Tongue (tissue), 3 donors: Measurements from ENCODE around the gene CAB39. TPM values are rescaled to one million over a fixed set of nuclear protein-coding genes. Genes with fewer than 3 reads are reported as not detected.

Experiments
- DNase-seq: peaks from one replicate; pipeline ENCODE4 v3.0.0-alpha.2; 2015
- small RNA-seq: library from RNA; depleted of rRNA; stranded (forward); fragments of <200 nt; gene quantifications from one replicate; pipeline ENCODE3, GENCODE V24; 2014; ENCODE audit warnings: low replicate concordance
- total RNA-seq: library from RNA; depleted of rRNA; stranded (reverse); fragments of >200 nt; gene quantifications from one replicate; pipeline ENCODE4 v1.2.3, GENCODE V29; 2014

The CAB39 gene
- total RNA-seq, 1 donor from 2014 or later, result 111 TPM

DNA sequence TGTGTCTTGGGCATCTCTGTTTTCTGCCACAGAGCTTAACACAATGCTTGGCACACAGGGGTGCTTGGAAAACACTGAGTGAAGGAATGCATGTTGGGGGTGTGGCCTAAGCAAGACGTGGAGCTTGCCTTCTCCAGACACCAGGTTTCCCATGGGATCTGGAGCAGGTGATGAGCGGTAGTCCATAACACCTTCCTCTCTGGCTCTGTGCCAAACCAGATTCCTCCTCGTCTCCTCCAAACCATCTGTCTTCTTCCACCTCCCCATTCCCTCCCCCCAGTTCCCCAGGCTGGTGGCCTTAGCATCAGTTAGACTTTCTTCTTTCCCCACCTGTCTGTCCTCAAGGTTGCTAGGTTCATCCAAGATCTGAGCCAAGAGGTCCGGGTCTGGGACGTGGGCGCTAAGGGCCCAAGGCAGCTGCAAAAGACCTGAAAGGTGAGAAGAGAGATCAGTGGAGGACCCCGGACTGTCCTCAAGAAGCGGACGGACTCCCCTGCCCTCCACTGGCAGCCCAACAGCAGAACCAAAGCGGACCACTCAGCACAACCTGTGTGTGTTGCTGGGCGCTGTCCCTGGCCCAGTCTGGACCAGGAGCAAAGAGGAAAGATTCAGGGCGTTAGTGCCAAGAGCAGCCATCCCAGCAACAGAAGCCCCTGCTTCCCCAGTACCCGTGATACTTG, 150.9 kb downstream of the CAB39 start:
- no peak for DNase-seq

DNA sequence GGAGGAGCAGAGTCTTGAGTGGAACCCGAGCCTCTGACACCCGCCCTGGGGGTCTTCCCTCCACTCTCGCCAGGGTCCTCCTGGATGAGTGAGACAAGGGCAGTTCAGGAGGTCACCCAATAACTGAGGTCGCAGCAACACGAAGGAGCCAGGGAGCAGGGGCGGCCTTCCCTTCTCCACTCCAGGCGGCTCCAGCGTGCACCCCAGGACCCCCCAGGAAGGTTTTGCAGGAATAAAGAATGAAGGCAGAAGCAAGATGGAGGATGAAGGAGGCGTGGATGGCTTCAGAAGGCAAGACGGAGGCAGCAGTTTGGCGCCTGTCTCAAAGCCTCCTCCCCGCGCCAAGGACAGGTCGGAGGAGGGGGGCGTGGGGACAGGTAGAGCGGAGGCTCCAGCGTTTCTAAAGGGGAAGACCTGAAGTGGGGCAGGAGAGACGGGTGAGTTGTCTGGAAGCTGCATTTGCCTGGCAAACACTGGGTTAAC, 151.5 kb downstream of the CAB39 start:
- no peak for DNase-seq

DNA sequence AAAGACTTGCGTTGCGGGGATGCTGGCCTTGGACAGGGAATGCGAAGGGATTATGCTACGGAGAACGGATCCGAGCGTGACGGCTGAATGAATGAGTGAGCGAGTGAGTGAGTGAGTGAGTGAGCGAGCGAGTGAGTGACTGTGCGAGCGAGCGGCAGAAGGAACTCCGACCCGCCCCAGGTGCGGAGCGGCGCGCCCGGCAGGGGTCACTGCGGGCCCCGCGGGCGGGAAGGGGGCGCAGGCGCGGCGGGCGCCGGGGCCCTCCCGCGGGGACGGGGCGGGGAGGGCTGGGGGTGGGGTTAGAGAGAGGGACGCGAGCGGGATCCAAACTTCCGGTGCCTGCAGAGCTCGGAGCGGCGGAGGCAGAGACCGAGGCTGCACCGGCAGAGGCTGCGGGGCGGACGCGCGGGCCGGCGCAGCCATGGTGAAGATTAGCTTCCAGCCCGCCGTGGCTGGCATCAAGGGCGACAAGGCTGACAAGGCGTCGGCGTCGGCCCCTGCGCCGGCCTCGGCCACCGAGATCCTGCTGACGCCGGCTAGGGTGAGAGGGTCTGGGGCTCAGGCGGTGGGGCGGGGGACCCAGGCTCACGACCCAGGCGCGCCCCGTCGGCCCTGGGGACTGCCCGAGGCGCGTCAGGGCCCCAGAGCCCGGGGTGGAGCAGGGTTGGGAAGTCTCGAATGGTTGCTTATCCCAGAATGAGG, 152.1 kb downstream of the CAB39 start, which contains the start of gene ITM2C:
ITM2C (plus strand) TSS at position 338 of the 702 bp plus-strand sequence; CDS start at position 422, 84 bp downstream.
- DNase-seq, result peak; percentile 88

DNA sequence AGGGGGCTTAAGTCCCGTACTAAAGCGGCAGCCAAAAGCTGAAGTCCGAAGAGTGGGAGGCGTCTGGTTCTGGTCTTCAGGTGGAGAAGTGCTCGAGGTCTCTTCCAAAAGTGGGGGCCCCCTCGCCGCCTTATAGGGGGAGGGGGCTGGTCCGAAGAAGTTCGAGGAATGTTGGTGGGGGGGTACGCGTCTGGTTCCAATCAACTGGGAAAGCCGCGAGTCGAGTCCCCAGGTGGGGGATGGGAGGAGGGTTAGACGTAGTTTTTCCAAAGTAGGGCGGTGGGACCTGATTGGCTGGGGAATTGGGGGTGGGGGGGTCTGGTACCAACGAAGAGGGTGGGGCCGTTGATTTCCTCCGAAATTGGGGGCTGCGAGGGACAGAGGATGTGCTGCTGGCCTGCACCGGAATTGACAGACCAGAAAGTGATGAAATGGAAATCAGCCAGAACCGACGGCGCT, 152.7 kb downstream of the CAB39 start:
- DNase-seq, result peak; percentile 66

DNA sequence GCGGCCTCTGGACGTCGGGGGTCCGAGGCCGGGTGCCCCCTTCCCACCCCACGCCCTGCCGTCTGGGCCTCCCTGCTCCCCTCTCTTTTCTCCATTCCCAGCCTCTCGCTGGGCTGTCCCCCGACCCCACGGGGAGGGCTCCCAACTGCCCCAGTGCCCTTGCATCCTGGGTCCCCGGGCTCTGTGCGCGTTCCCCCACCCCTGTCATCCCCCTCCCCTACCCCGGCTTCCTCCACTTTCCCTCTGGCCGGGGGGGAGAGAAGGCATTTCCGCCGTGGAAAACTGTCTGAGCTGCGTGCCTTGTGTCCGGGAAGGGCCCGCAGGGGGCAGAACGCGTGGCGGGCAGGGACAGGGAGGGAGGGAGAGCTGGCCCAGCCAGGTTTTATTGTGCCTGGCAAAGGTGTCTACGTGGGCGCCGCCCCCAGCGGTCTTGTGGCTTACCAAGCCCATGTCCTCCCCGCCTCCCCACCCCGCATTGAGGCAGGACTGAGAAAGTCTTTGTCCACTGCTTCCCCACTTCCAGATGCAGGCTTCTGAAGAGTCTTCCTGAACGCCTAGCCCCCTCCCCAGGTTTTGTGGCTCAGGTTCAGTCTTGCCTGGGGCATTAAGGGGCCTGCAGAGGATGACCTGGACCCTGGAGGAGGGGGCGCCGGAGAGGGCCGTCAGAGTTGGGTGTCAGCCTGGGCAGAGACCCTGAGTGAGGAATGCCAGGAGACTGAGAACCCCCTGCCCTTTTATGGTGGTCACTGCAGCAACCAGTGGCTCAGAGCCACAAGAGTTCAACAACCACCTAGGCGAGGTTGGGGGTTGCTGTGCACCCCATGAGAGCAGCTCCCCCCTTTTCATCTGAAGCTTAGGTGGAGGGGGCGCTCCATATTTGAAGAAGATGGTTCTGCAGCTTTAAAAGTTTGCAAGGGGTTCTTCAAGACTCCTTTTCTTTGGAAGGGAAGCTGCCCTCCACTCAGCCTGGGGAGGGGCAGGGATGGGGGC, 153.4 kb downstream of the CAB39 start:
- peak; percentile 61 for DNase-seq

DNA sequence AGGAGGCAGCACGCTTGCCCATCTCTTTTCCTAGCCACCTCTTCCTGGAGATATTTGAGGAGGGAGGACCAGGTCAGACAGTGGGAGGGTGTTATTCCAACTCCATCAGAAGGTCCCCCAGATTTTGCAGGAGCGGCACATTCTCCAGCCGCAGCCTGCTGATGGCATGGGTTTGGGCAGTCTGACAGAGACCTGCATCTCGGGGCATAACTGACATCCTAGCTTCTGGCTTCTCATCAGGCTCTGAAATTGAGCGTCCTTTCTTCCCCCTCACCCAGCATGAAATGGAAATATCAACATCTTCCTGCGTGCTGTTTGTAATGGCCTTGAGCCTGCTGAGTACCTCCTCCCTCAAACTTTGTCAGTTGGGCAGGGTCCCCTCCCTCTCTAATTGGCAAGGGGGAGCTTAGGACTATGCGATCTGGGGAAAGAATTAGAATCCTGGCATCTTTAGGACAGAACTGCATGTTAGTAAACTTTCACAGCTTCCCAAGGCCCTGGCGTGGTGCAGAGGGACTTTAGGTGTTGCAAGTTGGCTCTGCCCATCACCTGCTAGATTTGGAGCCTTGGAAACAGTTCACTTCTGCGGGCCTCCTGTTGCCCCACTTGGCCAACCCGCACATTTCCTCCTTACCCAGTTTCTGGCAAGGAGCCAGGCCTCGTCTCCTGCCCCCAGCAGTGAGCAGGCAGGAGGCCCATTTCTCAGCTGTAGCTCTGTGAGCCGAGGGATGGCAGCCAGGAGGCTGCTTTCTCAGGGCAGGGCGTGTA, 154.3 kb downstream of the CAB39 start:
- DNase-seq, result peak; percentile 66

DNA sequence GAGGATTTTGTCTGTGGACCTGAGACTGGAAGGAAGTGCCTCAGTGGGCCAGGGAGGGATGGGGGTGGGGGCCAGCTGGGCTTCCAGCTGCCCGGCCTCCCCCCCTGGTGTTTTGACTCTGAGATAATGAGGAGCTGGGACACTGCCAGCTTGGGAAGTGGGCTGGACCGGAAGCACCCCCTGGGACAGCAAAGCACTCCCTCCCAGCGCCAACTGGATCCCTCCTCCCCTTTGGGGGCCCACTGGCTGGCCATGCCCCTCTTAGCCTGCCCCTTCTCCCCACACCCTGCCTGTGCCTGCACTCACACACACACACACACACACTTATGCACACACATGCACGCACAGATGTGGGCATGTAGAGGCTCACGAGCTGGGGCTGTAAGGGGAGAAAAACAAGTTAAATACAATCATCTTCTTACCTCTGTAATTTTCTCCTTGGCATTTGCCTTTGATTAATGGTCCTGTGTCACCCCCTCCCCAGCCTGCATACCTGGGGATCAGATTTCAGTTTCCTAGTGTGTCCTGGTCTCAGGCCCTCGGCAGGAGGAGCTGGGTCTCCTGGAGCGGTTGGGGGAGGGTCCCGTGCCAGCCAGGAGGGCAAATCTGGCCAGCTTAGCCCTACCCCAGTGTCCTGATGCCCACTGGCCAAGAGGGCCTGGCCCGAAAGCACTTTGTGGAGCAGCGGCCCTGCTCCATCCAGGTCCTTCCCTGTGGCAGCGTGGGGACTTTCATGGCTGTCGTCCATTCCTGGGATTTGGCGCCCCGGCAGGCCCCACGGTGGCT, 155.7 kb downstream of the CAB39 start:
- DNase-seq, result peak; percentile 62

DNA sequence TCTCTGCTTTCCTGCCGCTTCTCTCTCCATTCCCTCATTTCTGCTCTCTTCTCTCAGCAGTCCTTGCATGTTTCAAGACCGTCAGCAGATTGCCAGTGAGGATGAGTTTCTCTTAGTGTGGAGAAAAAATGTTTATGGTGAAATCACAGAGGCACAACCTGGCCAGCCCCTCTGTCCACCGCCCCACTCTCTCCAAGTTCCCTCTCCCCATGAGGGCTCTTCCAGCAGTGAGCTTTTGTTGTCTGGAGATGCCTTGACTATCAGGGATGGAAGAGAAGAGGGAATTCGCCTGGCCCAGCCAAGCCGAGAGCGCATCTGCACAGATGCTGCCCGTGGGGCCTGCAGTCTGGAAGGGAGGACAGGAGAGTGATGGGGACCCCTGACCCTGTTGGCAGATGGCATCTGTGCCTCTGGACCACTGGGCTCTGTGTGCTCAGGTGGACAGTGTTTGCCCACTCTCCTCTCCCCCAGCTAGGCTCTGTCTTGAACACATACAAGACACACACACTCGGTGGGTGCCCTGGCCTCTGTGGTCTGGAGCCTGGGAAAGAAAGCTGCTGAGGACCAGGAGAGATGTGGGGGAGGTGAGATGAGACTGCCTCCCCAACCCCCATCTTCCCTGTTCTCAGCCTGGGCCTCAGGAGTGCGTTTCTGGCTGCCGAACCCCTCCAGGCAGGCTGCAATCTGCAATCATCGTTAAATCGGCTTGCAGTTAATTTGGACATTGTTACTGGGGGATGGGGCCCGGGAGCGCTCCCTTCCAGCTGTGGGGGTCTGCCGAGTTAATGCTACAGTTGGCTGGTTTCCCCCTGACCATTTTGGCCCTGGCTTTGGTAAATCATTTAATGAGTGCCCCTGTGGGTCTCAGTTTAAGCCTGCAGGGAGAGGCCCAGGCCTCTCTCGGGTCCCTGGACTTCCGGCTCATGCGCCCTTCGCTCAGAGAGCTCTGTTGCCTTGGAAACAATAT, 156.6 kb downstream of the CAB39 start:
- DNase-seq, result peak; percentile 55

DNA sequence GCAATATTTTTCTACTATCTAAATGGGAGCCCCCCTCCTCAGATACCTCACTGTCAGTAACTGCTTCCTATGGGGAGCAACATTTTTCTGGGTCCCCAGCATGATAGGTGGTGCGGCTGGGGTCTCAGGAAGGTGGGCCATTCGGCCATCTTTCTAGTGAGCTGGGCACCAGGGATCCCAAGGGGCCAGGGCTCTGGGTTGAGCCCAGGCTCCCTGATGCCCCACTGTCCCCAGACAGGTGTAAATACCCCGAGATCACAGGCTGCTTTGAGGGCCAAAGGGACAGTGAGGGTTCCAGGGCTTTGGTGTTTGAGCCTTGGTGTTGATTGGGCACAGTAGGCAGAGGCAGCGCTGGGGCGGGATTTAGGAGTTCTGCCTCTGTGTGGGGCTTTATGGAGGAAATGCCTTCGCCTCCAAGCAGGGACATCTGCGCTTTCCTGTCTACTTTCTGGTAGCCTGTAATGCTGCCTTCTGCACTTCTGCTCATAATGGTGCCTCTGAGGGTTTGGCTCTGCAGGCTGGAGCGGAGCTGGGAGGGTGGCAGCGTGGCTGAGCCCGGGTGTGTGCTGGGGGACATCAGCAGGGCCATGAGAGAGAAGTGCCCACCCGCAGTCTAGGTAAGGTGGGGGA, 157.4 kb downstream of the CAB39 start:
- DNase-seq, result no peak

Small RNAs within 50 kb of the gene (small RNA-seq; reads per million reads assigned to genes)
- gene BANF1P3 (not detected), gene RNU6-268P (not detected)

Other genes with a start within 250 kb of the CAB39 start
- gene ITM2C, start 152.1 kb downstream of the CAB39 start, total RNA-seq, result 88.1 TPM
- not detected for gene GPR55, start 212.4 kb downstream of the CAB39 start, total RNA-seq